ENCODE data around the gene DTX1. TPM values are rescaled to one million over a fixed set of nuclear protein-coding genes. Genes with fewer than 3 reads are reported as not detected.

DTX1 gene
- total and polyA plus RNA-seq, 2 donors (not counting 1 experiment from before 2014, with no cell fraction given): 47.0 to 49.5 TPM

GRCh38 chr12:113043240-113043639 is 13.3 kb upstream of the DTX1 start:
- H3K9me3 ChIP-seq (ENCODE audit: control extremely low read depth in 1 of 3, control insufficient read depth in 2 of 3, insufficient read depth in 1 of 3, low read length in 2 of 3): no peaks in the 10 kb centered on the region
- H3K4me3 ChIP-seq (ENCODE audit: control extremely low read depth in 1 of 5, extremely low read depth in 1 of 5, insufficient read depth in 1 of 5, low read depth in 2 of 5, low read length in 4 of 5): no peak overlapping the region
- no peaks in the 10 kb centered on the region for H3K27me3 ChIP-seq (replicated peaks in 1 of 4; ENCODE audit: control extremely low read depth in 1 of 4, control insufficient read depth in 3 of 4, insufficient read depth in 4 of 4, low read length in 3 of 4)
- Mint-ChIP-seq H3K4me1 (no peaks in the 10 kb centered on the region), H3K4me3 (no peak overlapping the region), H3K27me3 (peaks cover 5% of the 10 kb centered on the region), H3K27ac (no peak overlapping the region), H3K9me3 (ENCODE audit: insufficient read depth) (no peaks in the 10 kb centered on the region)
- H3K4me1 ChIP-seq (ENCODE audit: control insufficient read depth in 2 of 2, insufficient read depth in 2 of 2, low read length in 2 of 2): no peaks in the 10 kb centered on the region
- no peaks in the 10 kb centered on the region for H3K36me3 ChIP-seq (replicated peaks in 1 of 2; ENCODE audit: control extremely low read depth in 1 of 2, control insufficient read depth in 1 of 2, extremely low read depth in 1 of 2, insufficient read depth in 2 of 2, low read length in 1 of 2)
- no peak for DNase-seq
- no peaks in the 10 kb centered on the region for H3K79me2 ChIP-seq (ENCODE audit: control insufficient read depth, insufficient read depth, low read length)
- ChIA-PET POLR2A (no interaction called here), CTCF (interaction anchor here (0.7 to 15.1 kb wide), 3 partner anchors 50 to 110 kb away, joined by 3 to 359 read pairs (median 3); no protein-coding TSS in a partner anchor)
- 78% methylated on average over 8 of the region's 8 CpGs for WGBS (ENCODE audit: insufficient coverage)
- TF ChIP-seq CTCF (IDR thresholded peaks at IDR 0.05): no peak
- no peak for TF ChIP-seq EZH2 (IDR thresholded peaks at IDR 0.05; ENCODE audit: borderline replicate concordance, insufficient read depth, low read depth, low read length, poor library complexity, severe bottlenecking)
- intact Hi-C loops (cut with micrococcal nuclease): no loop called here
- H3K9ac ChIP-seq (ENCODE audit: low read length): no peak overlapping the region
- H3K4me2 ChIP-seq (replicated peaks; ENCODE audit: low read depth, low read length, poor library complexity, severe bottlenecking): no peak overlapping the region
- no peak overlapping the region for H3K27ac ChIP-seq (ENCODE audit: low read length in 2 of 2)
- no peak overlapping the region for H2AFZ ChIP-seq (ENCODE audit: insufficient read depth, low read depth, low read length, poor library complexity, severe bottlenecking)
- no peak for ATAC-seq (ENCODE audit: low read depth)
- no peaks in the 10 kb centered on the region for H4K20me1 ChIP-seq (ENCODE audit: control insufficient read depth, insufficient read depth, low read length, poor library complexity, severe bottlenecking)

GRCh38 chr12:113044516-113044915 is 12.0 kb upstream of the DTX1 start:
- Mint-ChIP-seq H3K4me3 (no peak overlapping the region), H3K9me3 (ENCODE audit: insufficient read depth) (no peaks in the 10 kb centered on the region), H3K4me1 (peaks cover 9% of the 10 kb centered on the region), H3K27ac (no peak overlapping the region), H3K27me3 (peaks cover 5% of the 10 kb centered on the region)
- H3K27me3 ChIP-seq (replicated peaks in 1 of 4; ENCODE audit: control extremely low read depth in 1 of 4, control insufficient read depth in 3 of 4, insufficient read depth in 4 of 4, low read length in 3 of 4): no peaks in the 10 kb centered on the region
- TF ChIP-seq EZH2 (IDR thresholded peaks at IDR 0.05; ENCODE audit: borderline replicate concordance, insufficient read depth, low read depth, low read length, poor library complexity, severe bottlenecking): no peak
- TF ChIP-seq CTCF (IDR thresholded peaks at IDR 0.05): no peak
- no peak overlapping the region for H3K27ac ChIP-seq (ENCODE audit: low read length in 2 of 2)
- H3K9me3 ChIP-seq (ENCODE audit: control extremely low read depth in 1 of 3, control insufficient read depth in 2 of 3, insufficient read depth in 1 of 3, low read length in 2 of 3): no peaks in the 10 kb centered on the region
- H3K79me2 ChIP-seq (ENCODE audit: control insufficient read depth, insufficient read depth, low read length): no peaks in the 10 kb centered on the region
- H2AFZ ChIP-seq (ENCODE audit: insufficient read depth, low read depth, low read length, poor library complexity, severe bottlenecking): no peak overlapping the region
- ATAC-seq (ENCODE audit: low read depth) (no peak), DNase-seq (no peak)
- ChIA-PET CTCF (interaction anchor here (1.0 to 15.1 kb wide), 3 partner anchors 51 to 130 kb away, joined by 4 to 359 read pairs (median 6); no protein-coding TSS in a partner anchor), POLR2A (interaction anchor here (0.6 to 1.1 kb wide), 2 partner anchors 59 to 178 kb away, joined by 3 to 4 read pairs; no protein-coding TSS in a partner anchor)
- WGBS (ENCODE audit: insufficient coverage): no CpG with 5 or more reads among the region's 3 CpGs
- no peak overlapping the region for H3K9ac ChIP-seq (ENCODE audit: low read length)
- H4K20me1 ChIP-seq (ENCODE audit: control insufficient read depth, insufficient read depth, low read length, poor library complexity, severe bottlenecking): no peaks in the 10 kb centered on the region
- no peak overlapping the region for H3K4me2 ChIP-seq (replicated peaks; ENCODE audit: low read depth, low read length, poor library complexity, severe bottlenecking)
- intact Hi-C loops (cut with micrococcal nuclease): no loop called here
- no peaks in the 10 kb centered on the region for H3K36me3 ChIP-seq (replicated peaks in 1 of 2; ENCODE audit: control extremely low read depth in 1 of 2, control insufficient read depth in 1 of 2, extremely low read depth in 1 of 2, insufficient read depth in 2 of 2, low read length in 1 of 2)
- no peak overlapping the region for H3K4me3 ChIP-seq (ENCODE audit: control extremely low read depth in 1 of 5, extremely low read depth in 1 of 5, insufficient read depth in 1 of 5, low read depth in 2 of 5, low read length in 4 of 5)
- peaks cover 8 to 9% of the 10 kb centered on the region in 2 donors for H3K4me1 ChIP-seq (ENCODE audit: control insufficient read depth in 2 of 2, insufficient read depth in 2 of 2, low read length in 2 of 2)
